Activated naive CD4-positive, alpha-beta T cell treated with anti-CD3 and anti-CD28 coated beads, Interleukin-2, amount 10 ng/mL, durations not matched to agents 5 hours and 36 hours (primary cell): ENCODE results near the gene CACNA2D4. TPM values are rescaled to one million over a fixed set of nuclear protein-coding genes. Genes with fewer than 3 reads are reported as not detected.

Source experiments
- total RNA-seq, 2 experiments: library from RNA; stranded (reverse); gene quantifications; one replicate each; pipeline ENCODE4 v1.2.3, GENCODE V29; 2021

Gene CACNA2D4
- total RNA-seq: 10 to 100 TPM; 11.3 to 11.5 TPM

GRCh38 chr12:1918081-1918883 is at the start of gene CACNA2D4:
Gene CACNA2D4 (minus strand): TSS chr12:1918652. CDS start chr12:1918473, 179 bp downstream.

GRCh38 chr12:1820191-1820895 is 98.1 kb downstream of the CACNA2D4 start, which contains the start of gene LRTM2:
Gene LRTM2 (plus strand): TSS chr12:1820565. CDS start chr12:1828149, 7,584 bp downstream.

Other genes with a start within 250 kb of the CACNA2D4 start
- gene ADIPOR2, start 227.6 kb downstream of the CACNA2D4 start, total RNA-seq: 10 to 100 TPM; 50.1 to 53.9 TPM
- not detected for gene LRTM2, start 98.1 kb downstream of the CACNA2D4 start, total RNA-seq
- gene DCP1B, start 85.8 kb upstream of the CACNA2D4 start, total RNA-seq: 10 to 100 TPM; 13.7 to 14.5 TPM
- under 1 TPM; 0.22 to 0.28 TPM for gene CACNA1C, start 134.3 kb upstream of the CACNA2D4 start, total RNA-seq